IPS-15b (cell line): ENCODE measurements around the gene GRIP1.
"Not testable (repeated sequence)": the region's sequence is repeated elsewhere in the genome, so short reads cannot be mapped to it uniquely, and the experiment has no call there.

Source experiments
- H3K27me3 ChIP-seq: one replicate; pipeline ENCODE4 v1.6.1; 2013; ENCODE audit warnings: low read length; ENCODE audit not compliant: control insufficient read depth, insufficient read depth
- H3K36me3 ChIP-seq: one replicate; pipeline ENCODE4 v1.6.1; 2013; ENCODE audit warnings: low read length; ENCODE audit not compliant: control insufficient read depth, insufficient read depth
- H3K4me1 ChIP-seq: one replicate; pipeline ENCODE4 v1.6.1; 2013; ENCODE audit warnings: mild to moderate bottlenecking, low read length; ENCODE audit not compliant: control insufficient read depth, insufficient read depth
- H3K4me3 ChIP-seq: one replicate; pipeline ENCODE4 v1.5.1; 2013; ENCODE audit warnings: low read depth, low read length
- H3K9ac ChIP-seq: one replicate; pipeline ENCODE4 v1.6.1; 2013; ENCODE audit warnings: low read depth, mild to moderate bottlenecking, low read length
- H3K9me3 ChIP-seq: one replicate; pipeline ENCODE4 v1.6.1; 2013; ENCODE audit warnings: mild to moderate bottlenecking, low read length; ENCODE audit not compliant: control insufficient read depth, insufficient read depth

Gene GRIP1

DNA sequence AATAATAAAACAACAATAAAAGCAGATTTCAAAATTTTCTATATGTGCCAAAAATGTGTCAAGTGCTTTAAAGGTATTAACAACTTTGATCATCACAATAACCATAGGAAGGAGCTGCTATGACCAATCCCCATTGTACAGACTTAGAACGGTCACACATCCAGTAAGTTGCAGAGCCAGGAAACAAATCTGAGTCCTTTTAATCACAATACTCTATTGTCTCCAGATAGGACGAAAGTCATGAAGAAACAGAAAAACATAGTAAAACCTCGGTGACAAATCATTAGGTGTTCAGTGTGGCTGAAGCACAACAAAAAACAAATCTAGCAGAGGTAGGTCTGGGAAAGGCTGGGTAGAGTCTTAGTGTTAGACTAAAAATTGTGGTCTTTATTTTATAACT lies 178.8 kb downstream of the GRIP1 start:
- H3K27me3 ChIP-seq: no peaks in the 10 kb centered on the region
- H3K9me3 ChIP-seq: no peaks in the 10 kb centered on the region
- H3K36me3 ChIP-seq: no peaks in the 10 kb centered on the region
- H3K4me1 ChIP-seq: peaks cover 35% of the 10 kb centered on the region
- no peak overlapping the region for H3K9ac ChIP-seq
- H3K4me3 ChIP-seq: no peak overlapping the region

DNA sequence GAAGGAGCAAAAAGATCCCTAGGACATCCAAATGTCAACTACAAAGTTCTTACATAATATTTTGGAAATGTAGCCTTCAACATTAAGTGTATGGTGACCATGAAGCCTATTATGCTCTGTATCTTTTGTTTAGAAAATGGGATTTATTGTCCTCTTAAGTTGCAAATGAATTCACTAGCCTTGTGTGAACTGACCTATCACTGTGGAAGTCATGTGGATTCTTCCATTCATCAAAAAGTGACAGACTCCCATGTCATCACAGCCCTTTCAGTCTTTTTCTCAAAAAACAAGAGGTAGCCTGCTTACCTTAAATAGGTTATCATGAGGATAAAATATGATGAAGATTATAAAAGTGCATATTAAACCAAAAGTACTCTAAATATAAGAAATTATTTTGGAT lies 179.9 kb downstream of the GRIP1 start:
- Histone ChIP-seq H3K36me3 (no peaks in the 10 kb centered on the region), H3K9ac (no peak overlapping the region), H3K4me1 (peaks cover 36% of the 10 kb centered on the region), H3K4me3 (no peak overlapping the region), H3K9me3 (no peaks in the 10 kb centered on the region), H3K27me3 (no peaks in the 10 kb centered on the region)

DNA sequence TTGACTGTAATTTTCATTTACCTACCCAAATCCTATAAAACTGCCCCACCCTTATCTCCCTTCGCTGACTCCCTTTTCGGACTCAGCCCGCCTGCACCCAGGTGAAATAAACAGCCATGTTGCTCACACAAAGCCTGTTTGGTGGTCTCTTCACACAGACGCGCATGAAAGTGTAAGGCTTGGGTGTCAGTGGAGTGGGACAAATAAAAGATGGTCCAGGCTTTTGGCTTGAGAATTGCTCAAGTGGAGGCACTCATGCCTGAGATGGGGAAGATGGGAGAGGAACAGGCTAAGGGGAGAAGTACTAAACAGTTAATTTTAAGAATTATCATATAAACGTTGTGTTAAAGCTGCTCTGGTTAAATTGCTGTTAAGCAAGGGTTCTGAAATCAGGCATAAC lies 180.8 kb downstream of the GRIP1 start:
- not testable (repeated sequence) for H3K9ac ChIP-seq, H3K36me3 ChIP-seq, H3K9me3 ChIP-seq, H3K27me3 ChIP-seq
- Histone ChIP-seq H3K4me3 (peak overlapping the region; percentile 10), H3K4me1 (peaks cover 45% of the 10 kb centered on the region)

DNA sequence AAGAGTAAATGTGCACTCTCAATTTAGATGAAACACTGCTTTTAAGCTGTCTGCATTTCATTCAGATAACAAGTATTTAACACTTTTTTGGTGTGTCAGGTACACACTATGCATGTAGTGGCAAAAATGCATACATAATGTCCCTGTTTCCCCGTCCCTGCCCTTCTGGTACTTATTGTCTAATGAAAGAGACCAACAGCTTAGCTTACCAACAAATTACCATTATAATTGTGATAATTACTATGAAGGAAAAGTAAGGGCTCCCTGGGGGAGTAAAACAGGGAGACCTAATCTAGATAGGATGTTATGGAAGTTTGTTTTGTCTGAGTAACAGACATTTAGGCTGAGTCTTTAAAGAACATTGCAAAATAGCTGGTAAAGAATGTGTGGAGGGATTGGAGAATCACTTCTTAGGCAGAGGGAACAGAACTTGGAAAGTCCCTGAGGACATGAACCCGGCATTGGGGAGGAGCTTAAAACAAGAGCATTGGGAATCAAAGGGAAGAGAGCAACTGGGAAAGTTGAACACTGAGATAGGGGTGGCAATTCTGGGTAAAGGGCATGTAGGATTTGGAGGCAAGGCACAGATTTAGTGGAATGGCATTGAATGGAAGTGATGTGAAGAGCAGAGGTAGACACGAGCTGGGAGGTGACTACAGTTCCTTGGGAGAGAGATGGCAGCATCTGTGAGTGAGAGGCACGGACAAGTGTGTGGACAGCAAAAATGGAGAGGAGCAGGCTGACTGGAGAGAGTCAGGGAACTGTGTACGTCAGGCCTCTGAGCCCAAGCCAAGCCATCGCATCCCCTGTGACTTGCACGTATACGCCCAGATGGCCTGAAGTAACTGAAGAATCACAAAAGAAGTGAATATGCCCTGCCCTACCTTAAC lies 181.6 kb downstream of the GRIP1 start:
- peak overlapping the region; percentile 20 for H3K4me3 ChIP-seq
- H3K9me3 ChIP-seq: no peaks in the 10 kb centered on the region
- H3K4me1 ChIP-seq: peaks cover 45% of the 10 kb centered on the region
- peak overlapping the region; percentile 62 for H3K9ac ChIP-seq
- H3K27me3 ChIP-seq: no peaks in the 10 kb centered on the region
- no peaks in the 10 kb centered on the region for H3K36me3 ChIP-seq

DNA sequence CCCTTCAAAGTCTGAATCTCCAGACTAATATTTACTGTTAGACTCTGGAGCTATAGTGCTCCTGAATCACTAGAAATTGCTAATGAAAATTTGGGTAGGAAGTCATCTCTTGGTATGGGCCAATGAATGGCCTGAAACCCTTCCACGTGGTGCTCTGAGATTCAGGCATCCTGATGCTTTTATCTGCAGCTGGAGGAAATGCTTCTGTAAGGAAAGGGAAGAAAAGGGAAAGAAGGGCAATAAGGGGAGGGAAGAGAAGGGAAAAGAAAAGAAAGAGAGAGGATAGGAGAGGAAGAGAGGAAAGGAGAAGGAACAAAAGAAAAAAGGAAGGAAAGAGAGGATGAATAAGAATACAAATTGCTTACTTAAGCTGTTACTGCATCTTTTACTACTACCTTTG lies 182.3 kb downstream of the GRIP1 start:
- peak overlapping the region; percentile 6 for H3K4me3 ChIP-seq
- H3K27me3 ChIP-seq: no peaks in the 10 kb centered on the region
- no peaks in the 10 kb centered on the region for H3K9me3 ChIP-seq
- H3K36me3 ChIP-seq: no peaks in the 10 kb centered on the region
- peaks cover 45% of the 10 kb centered on the region for H3K4me1 ChIP-seq
- H3K9ac ChIP-seq: no peak overlapping the region

DNA sequence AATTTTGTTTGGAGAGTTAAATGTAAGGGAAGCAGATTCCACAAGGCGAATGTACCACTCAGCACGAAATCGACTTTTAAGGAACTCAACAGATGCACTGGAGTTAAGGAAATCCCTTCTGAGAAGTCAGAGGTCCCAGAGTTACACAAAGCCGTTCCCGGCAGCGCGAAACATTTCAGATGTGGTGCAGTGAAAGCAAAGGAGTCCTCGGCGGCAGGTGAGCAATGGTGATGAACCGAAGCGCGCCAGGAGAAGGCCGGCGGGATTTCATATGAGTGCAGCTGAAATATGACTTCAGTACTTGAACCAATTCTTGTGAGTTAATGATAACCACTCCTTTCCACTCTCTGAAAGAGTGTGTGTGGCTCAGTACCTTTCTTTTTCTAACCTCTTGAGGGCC lies 183.2 kb downstream of the GRIP1 start:
- Histone ChIP-seq H3K4me3 (no peak overlapping the region), H3K9ac (no peak overlapping the region), H3K4me1 (peaks cover 45% of the 10 kb centered on the region), H3K36me3 (no peaks in the 10 kb centered on the region), H3K27me3 (no peaks in the 10 kb centered on the region), H3K9me3 (no peaks in the 10 kb centered on the region)

DNA sequence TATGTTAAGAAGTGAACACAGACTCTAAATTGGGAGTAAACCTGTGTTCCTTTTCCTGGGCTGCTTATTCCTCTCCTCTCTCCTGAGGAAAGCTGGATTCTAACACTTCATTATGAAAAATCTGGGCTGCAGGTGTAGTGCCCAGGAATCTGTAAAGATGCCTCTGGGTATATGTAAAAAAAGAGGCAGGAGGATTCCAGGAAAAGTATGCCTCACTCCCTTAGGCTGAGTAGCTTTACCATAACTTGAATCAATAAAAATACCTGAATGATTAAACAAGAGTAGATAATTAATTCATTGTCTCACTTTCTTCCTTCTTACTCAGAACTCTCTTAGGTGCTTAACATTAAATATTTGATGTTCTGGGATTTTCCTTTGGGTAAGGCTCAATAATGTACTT lies 185.1 kb downstream of the GRIP1 start:
- Histone ChIP-seq H3K4me3 (no peak overlapping the region), H3K4me1 (peaks cover 37% of the 10 kb centered on the region), H3K27me3 (no peaks in the 10 kb centered on the region), H3K36me3 (no peaks in the 10 kb centered on the region), H3K9me3 (no peaks in the 10 kb centered on the region), H3K9ac (no peak overlapping the region)

DNA sequence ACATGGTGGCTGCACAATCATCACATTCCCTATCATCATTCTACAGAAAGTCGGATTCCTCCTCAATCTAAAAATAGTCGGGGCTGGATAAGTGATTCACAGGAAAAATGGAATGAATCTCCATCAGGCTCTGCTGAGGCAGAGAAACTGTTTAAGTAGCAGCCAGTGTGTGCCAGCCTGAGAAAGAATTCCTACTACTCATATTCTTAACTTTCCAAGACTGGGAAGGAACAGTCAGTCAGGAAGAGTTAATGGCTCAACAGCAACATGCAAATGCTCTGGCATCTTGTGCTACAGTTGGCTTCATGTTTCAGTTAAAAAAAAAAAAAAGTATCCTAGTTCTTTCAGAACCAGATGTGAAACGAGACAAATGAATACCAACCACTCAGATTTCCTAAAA lies 187.0 kb downstream of the GRIP1 start:
- H3K9me3 ChIP-seq: no peaks in the 10 kb centered on the region
- H3K9ac ChIP-seq: no peak overlapping the region
- H3K27me3 ChIP-seq: no peaks in the 10 kb centered on the region
- no peak overlapping the region for H3K4me3 ChIP-seq
- H3K4me1 ChIP-seq: peaks cover 26% of the 10 kb centered on the region
- no peaks in the 10 kb centered on the region for H3K36me3 ChIP-seq

DNA sequence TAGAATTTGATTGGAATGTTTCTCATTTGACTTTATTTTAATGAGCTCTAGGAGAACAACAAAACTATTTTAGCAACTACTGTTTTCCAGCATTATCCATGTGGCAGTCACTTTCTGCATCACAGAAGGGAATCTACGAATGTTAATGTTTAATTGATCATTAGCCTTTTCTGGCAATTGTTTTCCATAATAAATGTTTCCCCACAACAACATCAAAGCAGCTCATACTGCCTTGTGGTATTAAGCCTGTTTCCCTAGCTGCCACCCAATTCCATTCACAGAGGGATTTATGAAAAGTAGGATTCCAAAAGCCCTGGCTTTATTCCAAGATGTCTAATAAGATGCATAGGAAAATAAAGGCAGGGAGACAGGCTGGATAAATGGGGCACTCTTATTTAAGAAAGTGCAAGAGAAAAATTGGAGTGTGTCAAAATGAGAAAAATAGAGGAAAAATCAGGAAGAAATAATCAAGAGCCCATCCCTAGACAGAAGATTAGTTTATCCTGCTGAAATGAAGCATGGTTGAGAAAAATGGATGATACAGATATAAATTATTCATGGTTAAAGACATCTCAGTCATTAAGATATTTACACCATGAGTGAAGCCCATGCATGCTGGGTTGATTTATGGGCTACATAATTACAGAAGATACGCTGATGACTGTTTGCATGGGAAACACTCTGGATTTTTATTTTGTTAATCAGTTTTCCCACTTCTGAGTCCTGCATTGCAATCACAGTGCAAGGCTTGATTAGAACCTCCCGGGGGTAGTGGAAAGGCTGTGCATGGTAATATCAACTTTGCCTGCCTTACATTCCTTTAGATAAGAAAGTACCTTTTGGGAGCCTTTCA lies 196.3 kb downstream of the GRIP1 start:
- H3K9me3 ChIP-seq: no peaks in the 10 kb centered on the region
- H3K9ac ChIP-seq: no peak overlapping the region
- H3K4me1 ChIP-seq: no peaks in the 10 kb centered on the region
- H3K36me3 ChIP-seq: no peaks in the 10 kb centered on the region
- H3K4me3 ChIP-seq: no peak overlapping the region
- H3K27me3 ChIP-seq: no peaks in the 10 kb centered on the region

DNA sequence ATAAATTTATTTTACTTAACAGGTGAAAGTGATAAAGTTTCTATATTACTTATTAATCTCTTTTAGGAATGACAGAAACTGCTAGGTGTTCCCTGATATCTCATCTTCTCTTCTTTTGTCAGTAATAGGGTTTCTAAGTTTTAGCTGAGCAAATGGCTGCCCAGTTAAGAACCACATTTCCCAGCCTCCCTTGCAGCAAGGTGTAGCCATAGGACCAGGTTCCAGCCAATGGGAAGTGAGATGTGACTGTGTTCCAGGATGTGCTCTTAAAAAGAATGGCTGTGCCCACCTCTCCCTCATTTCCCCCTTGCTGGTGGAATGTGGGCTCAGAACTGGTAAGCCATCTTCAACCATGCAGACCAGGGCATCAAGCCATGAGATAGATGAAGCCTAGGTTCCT lies 210.9 kb downstream of the GRIP1 start:
- Histone ChIP-seq H3K27me3 (no peaks in the 10 kb centered on the region), H3K9me3 (no peaks in the 10 kb centered on the region), H3K4me3 (no peak overlapping the region), H3K36me3 (no peaks in the 10 kb centered on the region), H3K4me1 (no peaks in the 10 kb centered on the region), H3K9ac (no peak overlapping the region)

DNA sequence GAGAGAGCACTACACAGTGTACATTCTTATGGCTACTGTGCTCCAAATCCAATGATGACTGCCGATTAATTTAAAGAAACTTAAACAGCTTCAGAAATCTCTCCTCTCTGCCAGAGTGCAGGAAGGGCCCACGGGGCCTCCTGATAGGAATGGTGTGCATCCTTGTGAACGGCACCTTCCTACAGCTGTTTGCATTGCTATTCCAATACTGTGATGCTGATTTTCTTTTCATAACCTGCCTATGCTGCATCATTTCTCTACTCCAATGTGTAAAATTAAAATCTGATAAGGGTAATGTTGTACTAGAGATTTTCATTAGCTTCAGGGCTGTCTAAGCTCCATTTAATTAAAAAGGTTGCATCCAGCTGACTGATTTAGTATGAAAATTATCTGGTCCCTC lies 217.5 kb downstream of the GRIP1 start:
- Histone ChIP-seq H3K4me3 (no peak overlapping the region), H3K27me3 (no peaks in the 10 kb centered on the region), H3K9ac (no peak overlapping the region), H3K4me1 (no peaks in the 10 kb centered on the region), H3K36me3 (no peaks in the 10 kb centered on the region), H3K9me3 (no peaks in the 10 kb centered on the region)
